Astrocyte (in vitro differentiated cells and primary cell): ENCODE data around the gene LYST.

Source experiments
- EZH2 ChIP-seq: IDR thresholded peaks from 2 replicates; pipeline ENCODE4 v1.6.1; 2012; ENCODE audit warnings: mild to moderate bottlenecking, low read length, inconsistent platforms; ENCODE audit not compliant: insufficient read depth
- TF ChIP-seq, protein P1 (sequence below): IDR thresholded peaks from 2 replicates; pipeline ENCODE4 v1.5.1; 2011; ENCODE audit warnings: low read depth, mild to moderate bottlenecking, inconsistent platforms, low read length, moderate library complexity; ENCODE audit not compliant: insufficient read depth

DNA sequence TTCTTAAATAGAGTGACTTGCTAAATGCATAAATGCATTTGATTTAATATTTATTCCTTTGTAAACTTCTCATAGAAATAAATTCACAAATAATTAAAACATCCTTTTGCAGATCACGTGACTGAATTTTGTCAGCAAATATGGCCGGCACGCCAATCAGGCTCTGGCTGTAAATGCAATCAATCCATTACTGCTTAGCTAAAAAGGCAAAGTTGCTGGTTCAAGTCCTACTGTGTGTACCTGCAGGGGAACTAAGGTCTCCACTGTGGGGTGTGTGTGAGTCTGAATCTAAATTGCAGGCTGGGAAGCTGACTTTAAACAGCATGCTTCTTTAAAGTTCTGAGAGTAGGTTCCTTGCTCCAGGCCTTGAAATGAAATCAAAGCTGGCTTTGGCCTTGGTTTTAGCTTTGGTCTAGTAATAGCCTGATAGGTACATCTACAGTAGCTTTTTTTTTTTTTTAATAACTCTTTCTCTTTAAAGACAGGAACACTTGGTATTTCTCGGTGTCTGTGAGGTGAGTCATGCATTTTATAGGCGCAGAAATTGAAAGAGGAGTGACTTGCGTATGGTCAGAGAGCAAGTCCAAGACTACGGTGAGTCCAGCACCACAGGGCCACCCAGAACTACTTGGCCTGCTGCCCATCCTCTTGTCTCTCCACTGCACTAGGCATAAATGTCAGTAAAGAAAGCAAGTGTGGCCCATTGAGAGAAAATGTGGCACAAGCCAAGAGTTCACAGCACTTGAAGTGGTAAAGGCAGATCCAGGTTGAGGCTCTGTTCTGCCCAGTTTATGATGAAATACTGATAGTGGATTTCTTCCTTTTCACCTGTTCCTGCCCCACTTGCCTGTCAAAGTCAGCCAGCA, 36.2 kb upstream of the LYST start:
- TF ChIP-seq EZH2: no peak
- TF ChIP-seq, protein P1, sequence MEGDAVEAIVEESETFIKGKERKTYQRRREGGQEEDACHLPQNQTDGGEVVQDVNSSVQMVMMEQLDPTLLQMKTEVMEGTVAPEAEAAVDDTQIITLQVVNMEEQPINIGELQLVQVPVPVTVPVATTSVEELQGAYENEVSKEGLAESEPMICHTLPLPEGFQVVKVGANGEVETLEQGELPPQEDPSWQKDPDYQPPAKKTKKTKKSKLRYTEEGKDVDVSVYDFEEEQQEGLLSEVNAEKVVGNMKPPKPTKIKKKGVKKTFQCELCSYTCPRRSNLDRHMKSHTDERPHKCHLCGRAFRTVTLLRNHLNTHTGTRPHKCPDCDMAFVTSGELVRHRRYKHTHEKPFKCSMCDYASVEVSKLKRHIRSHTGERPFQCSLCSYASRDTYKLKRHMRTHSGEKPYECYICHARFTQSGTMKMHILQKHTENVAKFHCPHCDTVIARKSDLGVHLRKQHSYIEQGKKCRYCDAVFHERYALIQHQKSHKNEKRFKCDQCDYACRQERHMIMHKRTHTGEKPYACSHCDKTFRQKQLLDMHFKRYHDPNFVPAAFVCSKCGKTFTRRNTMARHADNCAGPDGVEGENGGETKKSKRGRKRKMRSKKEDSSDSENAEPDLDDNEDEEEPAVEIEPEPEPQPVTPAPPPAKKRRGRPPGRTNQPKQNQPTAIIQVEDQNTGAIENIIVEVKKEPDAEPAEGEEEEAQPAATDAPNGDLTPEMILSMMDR: no peak
